HG03039 (cell line): ENCODE data around the gene USH1C.

Experiments
- ATAC-seq: cut with Tn5 transposase; IDR thresholded peaks from one replicate; pipeline ENCODE4 v1.9.1; 2021; ENCODE audit warnings: mild to moderate bottlenecking, moderate library complexity; ENCODE audit not compliant: unreplicated experiment

Gene USH1C

DNA sequence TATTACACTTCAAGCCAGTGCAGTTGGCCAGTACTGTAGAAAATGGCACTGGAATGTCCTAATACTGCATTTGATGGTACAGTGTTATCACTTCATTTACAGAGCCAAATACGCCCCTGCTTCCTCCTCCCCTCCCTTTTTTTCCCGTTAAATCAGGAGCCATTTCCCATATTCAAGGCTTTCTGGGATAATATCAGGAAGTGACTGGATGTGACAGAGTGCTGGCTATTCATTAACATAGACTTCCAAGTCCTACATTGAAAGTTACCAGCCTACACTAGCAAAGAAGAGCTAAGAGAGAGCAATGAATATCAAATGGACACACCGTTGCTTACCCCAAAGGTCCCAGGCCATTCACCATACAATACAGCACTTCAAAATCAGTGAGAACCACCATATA, 35.4 kb downstream of the USH1C start:
- no peak for ATAC-seq

DNA sequence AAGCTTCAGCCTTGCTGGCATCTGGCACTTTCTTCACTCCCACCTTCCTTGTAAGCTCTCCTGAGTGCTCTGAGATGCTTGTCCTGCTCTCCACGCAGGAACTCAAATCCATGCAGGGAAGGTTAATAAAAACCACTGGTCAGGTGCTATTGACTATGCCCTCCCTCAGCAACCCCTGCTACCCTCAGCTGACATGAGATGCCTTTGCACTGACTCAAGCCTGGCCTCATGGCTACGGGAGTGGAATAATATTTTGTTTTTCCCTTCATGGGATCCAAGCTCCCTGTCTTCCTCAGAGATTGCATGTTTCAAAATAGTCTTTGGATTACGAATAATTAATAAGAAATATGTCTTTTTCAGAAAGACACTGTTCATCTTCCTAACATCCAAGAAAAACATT, 35.9 kb downstream of the USH1C start:
- ATAC-seq: no peak

DNA sequence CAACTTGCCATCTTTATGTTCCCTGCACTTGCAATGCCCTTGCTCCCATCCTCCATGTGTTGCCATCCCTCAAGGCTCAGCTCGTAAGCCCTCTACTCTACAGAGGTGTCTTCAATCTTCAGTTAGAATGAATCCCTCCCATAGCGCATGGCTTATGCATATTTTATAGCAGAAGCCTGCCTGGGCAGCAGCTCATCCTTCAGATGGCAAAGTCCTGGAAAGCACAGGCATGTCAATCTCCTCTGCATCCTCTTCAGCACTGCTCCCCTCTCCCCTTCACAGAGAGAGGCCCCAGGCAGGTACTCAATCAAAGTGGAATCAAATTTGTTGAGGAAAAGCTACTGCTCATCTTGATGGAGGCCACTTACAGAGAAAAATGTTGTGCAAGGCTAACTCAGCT, 36.4 kb downstream of the USH1C start:
- ATAC-seq: no peak

DNA sequence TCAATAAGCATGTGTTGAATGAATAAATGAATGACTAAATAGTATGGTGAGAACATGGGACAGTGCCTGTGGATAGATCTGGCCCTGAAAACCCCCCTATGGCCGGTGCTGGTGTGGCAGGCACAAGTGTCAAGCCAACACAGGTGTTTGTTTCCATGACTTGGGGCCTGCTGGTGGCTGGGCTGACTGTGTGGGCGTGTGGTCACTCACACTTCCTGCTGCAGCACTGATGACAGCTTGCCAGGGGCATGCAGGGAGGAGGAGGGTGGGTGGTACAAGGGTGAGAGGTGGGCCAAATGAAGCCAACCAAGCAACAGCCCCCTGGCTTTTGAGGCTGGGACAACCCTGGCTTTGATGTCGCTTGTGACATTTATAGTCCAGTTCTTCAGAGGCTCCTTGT, 37.3 kb downstream of the USH1C start:
- no peak for ATAC-seq

DNA sequence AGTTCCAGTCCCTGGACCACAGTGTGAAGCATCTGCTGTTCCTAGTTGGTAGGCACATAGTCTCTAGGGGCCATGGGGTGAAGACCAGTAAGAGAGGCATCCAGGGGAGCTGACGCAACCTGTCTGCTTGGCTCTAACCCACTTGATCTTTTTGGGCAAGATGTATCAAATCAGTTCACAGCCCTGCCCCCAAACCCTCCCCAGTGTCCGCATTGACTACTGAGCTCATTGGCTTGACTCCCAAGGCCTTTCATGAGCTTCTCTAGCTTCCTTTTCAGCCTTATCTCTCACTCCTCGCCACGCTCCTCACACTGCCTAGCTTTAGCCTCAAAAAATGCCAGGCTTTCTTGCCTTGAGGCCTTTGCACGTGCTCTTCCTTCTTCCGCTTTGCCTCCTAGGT, 37.9 kb downstream of the USH1C start:
- no peak for ATAC-seq

DNA sequence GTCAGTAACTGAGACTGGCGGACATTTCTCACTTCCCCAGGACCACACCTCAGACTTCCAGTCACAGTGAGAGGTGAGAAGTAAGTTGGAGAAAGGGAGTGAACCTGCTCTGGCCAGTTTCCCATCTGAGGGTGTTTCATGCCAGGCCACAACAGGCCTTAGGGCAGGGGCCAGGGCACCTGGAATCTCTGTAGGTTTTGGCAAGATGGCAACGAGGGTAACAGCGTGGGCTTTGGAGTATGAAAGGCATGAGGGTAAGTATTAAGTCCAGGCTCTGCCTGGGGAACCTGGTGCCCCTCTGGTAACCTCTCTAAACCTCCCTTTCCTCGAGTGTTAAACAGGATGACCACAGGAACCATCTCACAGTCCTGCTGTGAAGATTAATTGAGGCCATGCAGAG, 39.1 kb downstream of the USH1C start:
- ATAC-seq: no peak

DNA sequence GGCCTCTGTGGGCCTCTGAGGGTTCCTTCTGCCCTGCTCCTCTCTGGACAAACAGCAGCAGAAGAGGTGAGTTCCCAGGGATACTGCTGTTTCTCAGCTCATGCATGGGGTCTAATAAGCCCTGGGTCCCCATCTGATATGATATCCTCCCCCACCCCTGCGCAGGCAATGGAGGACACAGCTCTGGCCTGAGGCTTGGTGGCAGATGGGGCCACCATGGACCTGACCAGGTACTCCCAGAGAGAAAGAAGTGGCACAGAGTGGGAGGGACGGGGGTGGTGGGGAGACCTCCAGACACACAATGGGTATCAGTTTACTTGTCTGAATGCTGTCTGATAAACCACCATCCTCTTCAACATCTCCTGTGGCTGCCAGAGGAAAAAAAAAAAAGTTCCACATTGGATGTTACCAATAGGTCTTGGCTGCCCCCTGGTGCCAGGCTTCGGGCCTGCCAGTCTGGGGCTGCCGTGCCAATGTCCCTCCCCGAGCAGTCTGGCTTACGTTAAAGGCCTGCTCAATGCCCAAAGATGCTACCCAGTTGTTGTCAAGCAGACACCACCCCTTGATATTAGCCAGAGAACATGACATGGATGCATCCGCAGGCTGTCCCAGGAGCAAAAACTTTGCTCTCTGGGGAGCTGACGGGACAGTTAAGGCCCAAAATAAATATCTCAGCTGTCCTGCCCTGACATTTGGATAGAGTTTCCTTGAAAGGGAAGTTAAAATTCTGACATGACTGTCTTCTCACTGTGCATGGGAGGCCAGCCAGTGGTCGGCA, 39.7 kb downstream of the USH1C start:
- peak; percentile 49 for ATAC-seq

DNA sequence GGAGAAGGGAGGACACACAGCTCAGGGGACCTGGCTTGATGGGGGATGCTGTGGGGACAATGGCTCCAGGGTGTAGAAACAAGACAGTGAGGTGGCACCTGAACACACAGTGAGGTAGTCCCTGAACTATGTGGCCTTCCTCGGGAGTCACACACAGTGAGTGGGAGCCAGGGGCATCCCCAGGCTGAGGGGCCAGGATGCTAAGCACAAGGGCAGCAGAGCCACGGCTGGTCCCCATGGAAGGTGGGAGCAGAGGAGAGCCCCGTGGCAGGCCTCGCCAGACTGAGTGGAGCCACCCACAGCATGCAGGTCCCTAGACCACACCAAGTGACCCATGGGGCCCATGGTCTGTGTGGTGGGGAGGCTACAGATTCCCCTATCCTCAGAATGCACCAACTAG, 41.6 kb downstream of the USH1C start:
- ATAC-seq: no peak

DNA sequence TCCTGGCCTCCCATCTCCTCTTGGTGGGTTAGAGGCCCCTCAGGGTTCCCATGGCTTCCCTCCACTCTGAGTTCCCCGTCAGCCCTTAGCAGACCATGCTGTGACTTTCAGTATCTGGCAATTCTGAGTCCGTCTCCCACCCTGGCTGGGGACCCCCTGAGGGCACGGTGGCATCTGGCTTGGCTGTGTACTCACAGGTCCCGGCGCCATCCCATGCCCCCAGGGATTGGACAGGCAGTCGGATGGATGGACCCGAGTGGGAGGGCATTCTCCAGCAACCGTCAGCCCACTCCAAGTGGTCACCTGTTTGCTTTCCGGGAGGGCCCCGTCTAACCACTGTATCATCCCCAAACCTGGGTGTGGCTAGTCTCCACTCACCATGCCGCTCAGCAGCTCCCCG, 43.5 kb downstream of the USH1C start:
- ATAC-seq: no peak

DNA sequence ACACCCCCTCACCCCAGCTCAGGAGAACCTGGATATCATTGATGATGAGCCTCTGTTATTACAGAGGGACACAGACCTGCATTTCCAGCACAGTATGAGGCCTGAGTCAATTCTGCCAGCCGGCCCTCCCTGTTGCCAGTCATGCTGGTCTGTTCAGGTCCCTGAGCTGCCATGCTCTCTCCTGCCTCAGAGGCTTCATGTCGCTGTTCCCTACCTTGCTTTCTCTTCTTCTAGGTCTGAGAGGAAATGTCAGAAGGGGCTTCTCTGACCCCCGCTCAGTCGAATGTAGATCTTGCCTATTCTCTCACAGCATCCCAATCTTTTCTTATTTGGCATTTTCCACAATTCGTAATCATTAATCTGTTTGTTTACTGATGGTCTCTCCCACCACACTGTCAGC, 45.7 kb downstream of the USH1C start:
- ATAC-seq: no peak

DNA sequence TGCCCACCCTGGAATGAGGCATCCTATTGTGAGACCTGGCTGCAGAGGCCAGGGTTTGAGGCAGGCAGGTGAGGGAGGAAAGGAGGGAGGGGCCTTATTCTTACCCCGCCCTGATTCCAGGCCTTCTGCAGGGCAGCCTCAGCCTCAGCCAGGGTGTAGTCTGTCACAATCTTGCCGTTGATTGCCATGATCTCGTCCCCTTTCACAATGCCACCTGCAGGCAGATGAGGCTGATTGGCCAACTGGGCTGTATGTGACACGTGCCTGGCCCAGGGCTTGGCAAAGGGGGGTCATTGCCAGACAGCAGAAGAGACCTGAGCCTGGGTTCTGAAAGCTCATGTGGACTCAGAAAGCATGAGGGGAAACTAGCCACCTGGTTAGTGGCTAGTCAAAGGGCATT, 46.2 kb downstream of the USH1C start:
- ATAC-seq: no peak

DNA sequence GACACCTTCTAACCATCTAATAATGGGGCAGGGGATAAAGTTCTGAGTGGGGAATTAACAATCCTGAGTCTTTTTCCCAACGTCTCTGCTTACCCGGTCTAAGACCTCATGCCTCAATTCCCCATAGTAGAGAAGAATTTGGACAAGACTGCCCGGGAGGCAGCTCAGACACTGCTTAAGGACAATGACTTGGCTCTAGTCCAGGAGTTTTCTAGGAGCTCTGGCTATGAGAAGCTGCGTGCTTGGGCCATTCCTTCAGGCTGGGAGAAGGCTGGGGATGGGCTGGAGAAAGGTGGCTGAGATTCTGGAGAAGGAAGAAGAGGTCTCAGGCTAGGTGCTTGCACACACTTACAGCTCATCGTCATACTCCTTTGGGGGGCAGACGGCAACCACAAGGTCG, 47.8 kb downstream of the USH1C start:
- ATAC-seq: no peak

DNA sequence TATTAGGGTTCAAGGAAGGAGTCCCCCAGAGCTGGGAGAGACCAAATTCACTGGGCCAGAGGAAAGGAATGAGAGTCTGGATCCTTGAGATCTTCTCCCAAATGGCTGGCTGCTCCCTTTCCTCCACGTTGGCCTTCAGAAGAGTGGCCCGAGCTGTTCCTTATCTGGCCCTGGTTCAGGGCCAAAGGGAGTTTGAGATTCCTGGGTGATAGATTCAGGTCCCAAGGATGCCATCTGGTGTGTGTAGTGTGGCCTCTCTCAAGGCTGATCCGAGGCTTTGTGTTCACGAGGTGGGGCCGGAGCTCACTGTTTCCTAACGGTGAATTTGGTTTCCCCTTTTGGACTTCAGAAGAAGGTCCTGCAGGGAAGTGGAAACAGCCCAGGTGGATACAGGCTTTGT, 50.2 kb downstream of the USH1C start:
- no peak for ATAC-seq

DNA sequence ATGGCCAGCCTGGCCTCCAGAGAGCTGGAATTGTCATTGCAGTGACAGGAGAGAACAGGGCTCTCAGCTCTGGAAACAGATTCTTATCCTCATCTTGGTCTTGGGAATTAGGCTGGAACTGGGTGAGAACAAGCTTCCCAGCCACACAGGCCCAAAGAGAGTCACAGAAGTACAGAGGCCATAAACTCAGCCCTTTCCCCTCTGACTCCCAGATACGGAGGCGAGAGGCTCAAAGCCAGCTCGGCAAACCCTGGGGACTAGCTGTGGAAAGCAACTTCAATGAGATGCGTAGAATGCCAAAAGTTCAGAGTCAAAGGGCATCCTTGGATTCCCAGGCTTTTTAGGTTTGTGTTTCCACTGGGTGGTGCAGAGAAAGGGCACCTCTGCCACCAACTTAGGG, 53.3 kb downstream of the USH1C start:
- no peak for ATAC-seq

DNA sequence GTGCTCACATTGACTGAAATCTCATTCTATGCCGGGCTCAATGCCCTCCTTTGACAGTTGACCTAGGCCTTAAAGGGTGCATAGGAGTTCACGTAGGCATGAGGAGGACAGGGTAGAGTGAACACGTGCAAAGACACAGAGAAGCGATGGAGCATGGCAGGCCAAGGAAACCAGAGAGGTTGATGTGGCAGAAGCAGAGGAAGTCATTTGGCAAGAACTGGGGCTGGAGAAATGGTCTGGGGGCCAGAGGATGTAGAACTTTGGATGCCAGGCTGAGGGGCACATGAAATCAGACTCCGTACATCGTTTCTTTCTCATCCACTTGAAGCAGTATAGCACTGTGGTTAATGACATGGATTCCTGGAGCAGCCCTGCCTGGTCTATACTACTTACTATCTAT, 54.0 kb downstream of the USH1C start:
- ATAC-seq: no peak

DNA sequence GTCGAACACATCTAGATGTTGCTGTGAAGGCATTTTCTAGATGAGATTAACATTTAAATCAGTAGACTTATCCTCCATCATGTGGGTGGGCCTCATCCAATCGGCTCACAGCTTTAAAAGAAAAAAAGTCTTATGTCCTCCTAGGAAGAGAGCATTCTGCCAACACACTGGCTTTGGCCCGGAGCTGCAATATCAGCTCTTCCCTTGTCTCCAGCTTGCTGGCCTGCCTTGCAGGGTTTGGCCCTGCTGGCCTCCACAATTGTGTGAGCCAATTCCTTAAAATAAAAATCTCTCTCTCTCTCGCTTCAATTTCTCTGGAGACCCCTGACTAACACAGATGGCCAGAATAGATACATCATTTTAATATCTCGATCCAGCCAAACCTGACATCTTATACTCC, 54.5 kb downstream of the USH1C start:
- ATAC-seq: no peak

DNA sequence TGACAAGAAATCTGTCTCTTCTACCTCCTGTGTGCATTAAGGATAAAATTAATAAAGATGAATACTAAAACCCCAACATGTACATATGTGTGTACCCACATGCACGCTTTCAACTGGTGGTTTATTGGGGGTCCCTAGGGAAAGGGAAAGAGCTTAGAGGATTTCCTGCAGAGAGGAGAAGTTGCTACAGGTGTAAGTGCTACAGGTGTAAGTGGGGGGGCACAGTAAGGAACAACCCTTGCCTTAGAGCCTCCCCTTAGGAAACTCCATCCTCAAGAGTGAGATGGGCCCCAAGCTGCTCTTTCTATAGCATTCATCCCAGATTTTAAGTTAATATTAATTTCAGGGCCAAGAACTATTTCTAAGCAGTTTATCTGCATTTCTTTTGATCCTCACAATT, 55.7 kb downstream of the USH1C start:
- ATAC-seq: no peak

DNA sequence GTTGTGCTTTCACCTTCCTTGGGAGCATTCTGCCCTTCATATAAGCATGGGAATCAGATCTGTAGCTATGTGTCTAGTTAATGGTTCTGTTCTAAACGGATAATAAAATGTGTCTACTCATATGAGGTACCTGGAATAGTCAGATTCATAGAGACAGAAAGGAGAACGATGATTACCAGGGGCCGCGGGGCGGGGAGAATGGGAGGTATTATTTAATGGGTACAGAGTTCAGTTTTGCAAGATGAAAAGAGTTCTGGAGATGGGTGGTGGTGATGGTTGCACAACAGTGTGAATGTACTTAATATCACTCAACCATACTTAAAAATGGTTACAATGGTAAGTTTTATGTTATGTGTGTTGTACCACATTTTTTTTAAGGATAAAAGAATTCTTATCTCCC, 57.6 kb downstream of the USH1C start:
- no peak for ATAC-seq

DNA sequence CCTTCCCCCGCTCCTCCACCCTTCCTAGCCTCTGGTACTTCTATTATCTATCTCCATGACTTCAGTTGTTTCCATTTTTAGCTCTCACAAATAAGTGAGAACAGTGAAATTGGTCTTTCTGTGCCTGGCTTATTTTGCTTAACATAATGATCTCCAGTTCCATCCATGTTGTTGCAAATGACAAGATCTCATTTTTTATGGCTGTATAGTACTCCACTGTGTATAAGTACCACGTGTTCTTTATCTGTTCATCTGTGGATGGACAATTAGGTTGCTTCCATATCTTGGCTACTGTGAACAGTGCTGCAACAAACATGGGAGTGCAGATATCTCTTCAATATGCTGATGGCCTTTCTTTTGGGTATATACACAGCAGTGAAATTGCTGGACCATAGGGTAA, 60.7 kb downstream of the USH1C start:
- ATAC-seq: no peak

DNA sequence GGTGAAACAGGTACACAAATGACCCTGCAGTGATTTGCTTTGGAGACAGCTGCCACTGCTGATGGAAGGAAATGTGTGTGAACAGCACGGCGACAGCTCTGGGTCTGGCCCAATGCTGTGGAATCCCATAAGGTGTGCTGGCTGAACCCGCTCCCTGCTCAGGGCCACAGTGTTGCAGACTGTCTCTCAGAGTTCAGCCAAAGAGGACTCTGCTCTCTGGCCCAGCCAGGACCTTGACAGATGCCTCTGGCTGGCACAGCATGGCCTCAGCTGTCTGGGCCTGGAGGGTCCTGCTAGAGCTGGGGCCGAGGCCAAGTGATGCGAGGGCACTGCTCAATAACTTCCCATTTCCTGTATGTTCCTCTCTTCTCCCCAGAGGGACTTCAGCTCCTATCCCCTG, 62.3 kb downstream of the USH1C start:
- ATAC-seq: no peak

DNA sequence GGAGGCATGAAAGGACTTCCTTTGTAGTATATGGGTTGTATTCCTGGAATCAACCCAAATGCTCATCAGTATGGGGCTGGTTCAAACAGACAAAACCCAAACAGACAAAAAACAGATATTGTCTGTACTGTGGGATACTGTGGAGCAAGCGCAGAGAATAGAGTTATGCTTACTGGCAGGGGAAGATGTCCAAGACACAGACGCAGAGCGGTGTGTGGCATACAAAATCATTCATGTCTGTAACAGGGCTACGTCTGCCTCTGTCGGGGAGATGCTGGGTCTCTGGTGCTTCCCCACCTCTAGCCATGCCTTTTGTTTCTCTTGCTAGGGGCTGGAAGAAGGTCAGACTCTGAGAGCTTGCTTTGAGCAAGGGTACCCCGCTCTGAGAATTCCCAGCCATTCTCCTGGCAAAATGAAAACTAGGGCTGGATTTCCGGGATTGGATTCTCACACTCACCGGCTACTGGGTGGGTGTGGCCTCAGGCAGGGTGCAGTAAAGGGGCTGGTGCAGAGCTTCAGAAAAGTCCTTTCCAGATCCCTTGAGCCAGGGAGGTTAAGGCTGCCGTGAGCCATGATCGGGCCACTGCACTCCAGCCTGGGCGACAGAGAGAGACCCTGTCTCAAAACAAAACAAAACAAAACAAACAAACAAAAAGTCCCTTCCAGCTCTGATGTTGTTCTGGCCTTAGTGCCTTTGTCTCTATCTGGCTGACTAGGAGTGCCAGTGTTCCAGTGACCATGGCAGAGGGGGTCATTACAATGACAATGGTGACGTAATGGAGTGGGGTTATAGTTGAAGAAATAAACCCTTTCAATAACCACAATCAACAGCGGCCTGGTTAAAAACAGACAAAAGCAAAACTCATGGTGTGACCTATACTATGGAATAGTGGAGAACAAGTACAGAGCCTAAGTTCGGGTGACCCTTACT, 64.7 kb downstream of the USH1C start:
- ATAC-seq: no peak

DNA sequence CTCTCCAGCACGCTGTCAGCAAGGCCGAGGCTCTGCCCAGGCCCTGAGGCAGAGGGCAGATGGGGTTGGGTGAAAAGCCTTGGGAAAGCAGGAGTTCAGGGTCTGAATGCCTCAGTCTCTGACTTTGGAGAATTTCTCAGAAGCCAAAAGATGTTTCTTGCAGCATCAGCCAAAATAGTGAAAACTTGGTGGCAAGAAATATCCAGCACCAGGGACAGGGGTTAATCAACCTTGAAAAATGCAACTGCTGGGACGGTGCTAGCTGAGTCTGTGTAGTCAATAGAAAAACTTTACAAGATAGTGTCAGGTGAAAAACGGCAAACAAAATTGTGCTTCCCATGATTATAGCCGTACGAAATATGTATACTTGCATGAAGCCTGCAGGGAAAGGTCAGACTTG, 66.1 kb downstream of the USH1C start:
- no peak for ATAC-seq
